GM19463 (cell line): Measurements from ENCODE around the gene FCER1G.
"Not testable (repeated sequence)": the region's sequence is repeated elsewhere in the genome, so short reads cannot be mapped to it uniquely, and the experiment has no call there.

ENCODE experiments used
- ATAC-seq: cut with Tn5 transposase; IDR thresholded peaks from one replicate; pipeline ENCODE4 v1.9.1; 2021; ENCODE audit warnings: mild to moderate bottlenecking, moderate library complexity; ENCODE audit not compliant: unreplicated experiment

The FCER1G gene

GRCh38 chr1:161201836-161202712, 13.0 kb upstream of the FCER1G start, which contains the start of gene NDUFS2:
NDUFS2 (plus strand) TSS chr1:161202367; CDS start chr1:161202386, 19 bp downstream.
- ATAC-seq: peak; percentile 98

- ATAC-seq: no peak
These were observed 8.5 kb upstream of the FCER1G start for GRCh38 chr1:161206411-161207140.

- no peak for ATAC-seq
These were observed 7.9 kb upstream of the FCER1G start for GRCh38 chr1:161207173-161207572.

GRCh38 chr1:161209790-161210409, 5.2 kb upstream of the FCER1G start:
- no peak for ATAC-seq

GRCh38 chr1:161214369-161214768, 726 bp upstream of the FCER1G start:
- no peak for ATAC-seq

DNA sequence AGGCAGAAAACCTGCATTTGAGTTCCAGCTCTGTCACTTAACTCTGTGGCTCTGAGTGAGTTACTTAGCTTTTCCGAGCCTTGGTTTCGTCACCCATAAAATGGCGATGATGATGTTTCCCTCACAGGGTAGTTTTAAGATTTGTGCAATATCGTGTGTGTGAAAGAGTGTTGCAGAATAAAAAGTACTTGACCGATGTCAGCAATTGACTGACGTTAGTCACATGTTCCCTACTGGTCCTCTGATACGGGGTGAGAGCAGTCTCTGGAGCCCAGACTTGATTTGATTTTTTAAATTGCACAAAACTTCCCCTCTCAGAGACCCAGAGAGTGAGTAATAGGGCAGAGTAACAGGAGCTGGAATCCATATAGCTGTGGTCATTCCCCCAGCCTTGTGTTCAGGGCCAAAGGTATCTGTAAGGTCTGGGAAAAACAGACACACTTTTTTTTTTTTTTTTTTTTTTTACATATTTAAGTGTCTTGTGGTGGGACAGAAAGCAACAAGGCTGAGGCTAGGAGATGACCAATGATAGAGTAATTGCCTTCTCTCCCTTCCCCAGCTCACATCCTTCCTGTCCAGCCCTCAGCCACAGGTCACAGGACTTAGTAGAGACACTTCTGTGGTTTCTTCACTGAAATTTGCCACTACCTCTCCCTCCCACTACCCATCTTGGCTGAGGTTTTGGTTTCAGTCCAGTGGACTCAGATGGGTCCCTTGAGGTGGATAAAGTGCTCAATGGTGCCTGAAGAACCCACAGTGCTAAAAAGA, 2.0 kb downstream of the FCER1G start:
- ATAC-seq: peak; percentile 88

- no peak for ATAC-seq
These were observed 2.7 kb downstream of the FCER1G start for GRCh38 chr1:161217831-161218230.

GRCh38 chr1:161218301-161219077, 3.4 kb downstream of the FCER1G start:
- no peak for ATAC-seq

- no peak for ATAC-seq
These were observed 4.2 kb downstream of the FCER1G start for GRCh38 chr1:161219078-161219892.

GRCh38 chr1:161220002-161220401, 4.9 kb downstream of the FCER1G start:
- ATAC-seq: no peak

DNA sequence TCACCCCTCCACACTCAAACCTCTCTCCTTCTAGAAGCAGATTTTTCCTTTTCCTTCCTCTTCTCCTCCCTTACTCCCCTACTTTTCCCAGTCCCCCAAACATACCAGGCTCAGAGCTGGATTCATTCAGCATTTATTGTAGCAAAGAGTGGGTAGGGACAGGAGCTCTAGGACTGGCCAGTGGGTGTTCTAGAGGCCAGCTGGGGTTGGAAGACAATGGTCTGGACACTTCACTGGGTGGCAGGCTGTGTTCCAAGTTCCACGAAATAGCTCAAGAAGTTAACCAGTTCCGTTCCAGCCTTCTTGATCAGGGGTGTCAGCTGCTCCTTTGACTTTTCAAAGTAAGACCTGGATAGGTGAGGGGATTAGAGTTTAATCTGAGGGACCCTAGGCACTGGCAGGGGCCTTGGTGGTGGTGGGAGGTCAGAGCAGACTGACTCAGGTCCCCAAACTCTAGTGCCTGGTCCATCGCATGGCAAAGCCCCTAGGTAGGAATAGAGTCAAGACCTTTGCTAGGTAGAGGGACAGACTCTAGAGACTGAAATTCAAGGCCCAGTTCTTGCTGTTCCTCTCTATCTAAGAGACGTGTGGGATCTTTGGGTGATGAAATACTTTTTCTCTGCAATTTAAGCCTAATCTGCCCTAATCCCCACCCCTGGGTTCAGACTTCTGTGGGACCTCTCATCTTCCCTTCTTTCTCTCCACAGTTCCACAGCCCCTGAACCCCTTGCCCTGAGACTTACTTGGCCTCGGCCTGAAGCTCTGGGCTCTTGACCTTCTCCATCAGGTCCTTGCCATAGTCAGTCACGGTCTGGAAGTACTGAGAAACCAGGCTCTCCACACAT, 7.3 kb downstream of the FCER1G start:
- no peak for ATAC-seq

DNA sequence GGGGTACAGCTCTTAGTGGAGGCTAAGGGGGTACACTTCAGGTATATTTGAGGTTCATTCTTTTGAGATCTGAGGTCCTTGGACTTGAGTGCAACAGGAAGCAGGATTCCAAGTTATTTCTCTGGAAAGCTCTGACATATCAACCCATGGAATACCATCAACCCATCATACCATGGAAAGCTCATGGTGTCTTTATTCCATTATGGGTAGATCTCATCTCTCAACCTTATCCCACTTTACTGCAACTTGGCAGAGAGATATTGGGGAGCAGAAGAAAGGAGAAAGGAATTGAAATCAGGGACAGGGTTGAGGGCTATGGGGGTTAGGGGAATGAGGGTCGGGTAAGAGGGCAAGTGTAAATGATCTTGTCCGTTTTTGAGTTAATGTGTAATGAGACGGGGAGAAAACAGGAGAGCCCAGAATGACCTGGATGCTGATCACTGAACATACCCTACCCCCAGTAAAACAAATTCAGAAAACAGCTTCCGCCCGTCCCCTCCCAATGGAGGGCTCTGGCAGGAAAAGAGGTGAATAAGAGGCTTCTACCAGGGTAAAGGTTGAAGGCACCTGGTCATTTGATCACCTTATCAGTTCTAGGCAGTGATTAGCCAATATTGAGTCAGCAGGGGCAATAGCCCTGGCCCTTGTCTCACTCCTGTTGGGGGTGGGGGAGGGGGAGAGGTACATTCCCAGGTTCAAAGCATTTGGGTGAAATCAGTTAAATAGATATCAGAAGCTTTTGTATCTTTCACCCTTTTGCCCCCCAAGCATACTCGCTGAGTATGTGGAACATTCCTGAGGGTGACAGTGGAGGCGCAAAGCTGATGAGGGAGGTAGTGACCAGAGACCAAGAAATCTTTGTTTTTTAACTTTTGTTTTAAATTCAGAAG, 9.0 kb downstream of the FCER1G start:
- ATAC-seq: no peak

DNA sequence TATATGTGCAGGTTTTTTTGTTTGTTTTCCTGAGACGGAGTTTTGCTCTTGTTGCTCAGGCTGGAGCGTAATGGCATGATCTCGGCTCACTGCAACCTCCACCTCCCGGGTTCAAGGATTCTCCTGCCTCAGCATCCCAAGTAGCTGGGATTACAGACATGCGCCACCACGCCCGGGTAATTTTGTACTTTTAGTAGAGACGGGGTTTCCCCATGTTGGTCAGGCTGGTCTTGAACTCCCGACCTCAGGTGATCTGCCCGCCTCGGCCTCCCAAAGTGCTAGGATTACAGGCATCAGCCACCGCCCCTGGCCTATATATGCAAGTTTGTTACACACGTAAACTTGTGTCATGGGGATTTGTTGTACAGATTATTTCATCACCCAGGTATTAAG, 9.6 kb downstream of the FCER1G start:
- ATAC-seq: not testable (repeated sequence)

GRCh38 chr1:161225178-161225533, 10.1 kb downstream of the FCER1G start:
- peak; percentile 1 for ATAC-seq

DNA sequence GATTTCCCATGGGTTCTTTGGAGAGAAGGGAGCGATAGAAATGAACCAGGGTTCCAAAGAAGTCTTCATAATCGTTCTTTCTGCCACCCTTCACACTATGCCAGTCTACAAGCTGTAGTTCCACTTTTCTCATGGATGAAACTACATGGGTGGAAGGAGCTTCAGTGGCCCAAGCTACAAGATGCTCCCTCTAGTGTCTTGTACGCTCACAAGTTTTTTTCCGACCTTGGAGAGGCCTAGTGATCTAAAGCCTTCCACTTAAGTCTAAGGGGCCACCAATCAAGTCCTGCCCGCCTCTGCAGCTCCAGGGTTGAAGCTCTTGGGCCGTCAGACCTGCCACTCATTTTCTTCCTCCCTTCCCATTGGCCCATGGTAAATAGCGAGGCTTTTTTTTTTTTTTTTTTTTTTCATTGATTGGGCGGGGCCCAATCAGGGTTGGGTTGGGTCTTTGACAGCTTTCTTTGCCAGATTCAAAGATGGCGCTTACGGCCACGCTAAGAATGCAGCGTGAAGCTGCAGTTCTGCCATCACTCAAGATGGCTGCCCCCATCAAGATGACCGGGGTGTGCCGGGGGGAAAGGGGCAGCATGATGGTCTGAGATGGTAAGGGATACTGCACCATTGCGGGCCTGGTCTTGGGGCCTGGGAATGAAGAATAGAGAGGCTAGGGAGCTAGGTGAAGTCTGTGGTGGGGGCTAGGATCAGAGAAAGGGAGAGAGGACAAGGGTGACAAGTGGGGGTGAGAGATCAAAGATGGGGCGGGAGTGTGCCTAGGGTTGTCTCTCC, 10.6 kb downstream of the FCER1G start, which contains the start of gene TOMM40L:
TSS of gene TOMM40L (plus strand) at position 527 of the 786 bp plus-strand sequence. CDS start 430 bp downstream, outside the sequence.
- peak; percentile 95 for ATAC-seq

DNA sequence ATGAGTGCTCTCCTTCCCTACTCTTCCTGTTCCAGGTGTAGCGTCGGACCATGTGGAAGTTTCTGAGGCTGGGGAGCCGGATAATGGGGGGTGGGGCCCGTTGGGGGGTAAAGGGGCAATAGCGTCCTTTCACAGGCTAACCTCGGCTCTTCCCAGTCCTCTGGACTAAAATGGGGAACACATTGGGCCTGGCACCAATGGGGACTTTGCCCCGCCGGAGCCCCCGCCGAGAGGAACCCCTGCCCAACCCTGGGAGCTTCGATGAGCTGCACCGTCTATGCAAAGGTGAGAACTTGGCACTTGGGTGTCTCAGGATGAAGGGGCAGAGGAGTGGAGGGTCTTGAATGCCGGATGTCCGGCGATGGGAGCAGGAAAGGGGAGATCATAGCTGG, 11.2 kb downstream of the FCER1G start:
- ATAC-seq: no peak
